ENCODE measurements around the gene PPRC1. TPM values are rescaled to one million over a fixed set of nuclear protein-coding genes. Genes with fewer than 3 reads are reported as not detected.

PPRC1 gene
- total RNA-seq, 2 experiments from 2014 or later, result 61.3 to 74.7 TPM

DNA sequence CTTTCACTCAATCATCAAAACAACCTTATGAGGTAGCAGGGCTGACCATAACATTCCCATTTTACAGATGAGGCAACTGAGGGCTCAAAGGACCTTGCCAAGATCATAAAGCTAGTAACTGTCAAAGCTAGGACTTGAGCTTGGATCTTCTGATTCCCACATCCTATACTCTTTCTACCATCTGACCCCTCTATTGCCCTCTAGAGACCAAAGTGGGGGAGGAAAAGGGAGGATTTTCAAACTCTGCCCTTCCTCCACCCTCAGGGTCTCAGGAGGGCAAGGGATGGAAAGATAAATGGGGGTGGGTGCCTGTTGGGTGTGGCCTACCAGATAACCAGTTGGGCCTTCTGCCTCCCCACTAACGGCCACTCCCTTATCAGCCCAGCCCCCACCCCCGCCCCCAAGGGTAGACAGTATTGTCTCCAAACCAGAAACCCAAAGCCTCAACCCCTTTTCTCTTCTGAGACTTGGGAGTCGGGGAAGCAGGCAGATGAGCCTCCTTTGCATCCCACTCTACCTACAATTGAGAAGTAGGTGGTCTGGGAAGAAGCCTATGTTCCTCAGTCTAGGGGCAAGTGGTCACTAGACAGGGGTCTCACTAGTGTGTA, 20.5 kb upstream of the PPRC1 start:
- H3K27ac Mint-ChIP-seq, result peak overlapping the region; percentile 31
- H3K4me3 Mint-ChIP-seq, result peak overlapping the region; percentile 81
- DNase-seq (no peak), ATAC-seq (no peak)
- no peaks in the 10 kb centered on the region for H3K9me3 Mint-ChIP-seq (ENCODE audit: low read depth)
- ChIA-PET POLR2A (no interaction called here), CTCF (interaction anchor here (0.6 to 1.9 kb wide), 5 partner anchors 18 to 811 kb away, joined by 4 to 10 read pairs (median 4); partner anchors contain the start of gene PPRC1)
- intact Hi-C loops (cut with DNase I, micrococcal nuclease), result loop anchor here in 1 of 2 experiments (10.0 kb wide), 1 partner anchor 418 kb away; the partner anchor contains the start of gene FBXW4
- H3K36me3 Mint-ChIP-seq (ENCODE audit: low read depth), result peaks cover 45% of the 10 kb centered on the region
- no peaks in the 10 kb centered on the region for H3K27me3 Mint-ChIP-seq
- H3K4me1 Mint-ChIP-seq, result peaks cover 38% of the 10 kb centered on the region

DNA sequence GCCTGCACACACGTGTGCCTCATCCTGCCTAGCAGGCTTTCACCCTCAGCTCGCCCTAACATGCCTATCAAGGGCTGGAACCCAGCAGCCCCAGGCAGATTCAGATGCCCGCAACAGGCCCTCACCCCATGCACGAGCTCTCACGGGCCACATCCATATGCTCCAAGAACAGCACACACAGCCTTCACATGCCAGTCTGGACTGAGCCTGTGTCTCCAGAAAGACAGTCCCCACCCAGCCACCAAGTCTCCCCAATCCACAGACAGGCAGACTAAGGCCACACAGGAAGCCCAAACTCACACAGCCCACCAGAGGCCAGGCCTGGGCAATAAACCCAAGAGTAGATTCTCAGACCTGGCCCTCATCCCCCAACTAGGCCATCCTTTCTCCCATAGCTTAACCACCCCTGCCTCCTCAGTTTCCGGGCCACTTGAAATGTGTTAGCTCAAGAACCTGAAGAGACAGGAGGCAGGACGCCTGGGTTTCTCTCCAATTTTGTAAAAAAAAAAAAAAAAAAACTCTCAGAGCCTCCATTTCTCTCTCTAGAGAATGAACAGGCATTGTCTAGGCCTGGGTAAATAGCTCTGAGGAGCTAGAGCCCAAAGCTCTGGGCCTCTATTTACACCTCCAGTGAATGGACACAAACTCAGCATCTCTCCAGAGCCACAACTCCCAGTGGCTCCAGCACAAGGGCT, 19.4 kb upstream of the PPRC1 start:
- Mint-ChIP-seq H3K27me3 (no peaks in the 10 kb centered on the region), H3K27ac (peak overlapping the region; percentile 83), H3K4me3 (peak overlapping the region; percentile 81), H3K36me3 (ENCODE audit: low read depth) (peaks cover 42% of the 10 kb centered on the region), H3K4me1 (peaks cover 49% of the 10 kb centered on the region), H3K9me3 (ENCODE audit: low read depth) (no peaks in the 10 kb centered on the region)
- ChIA-PET CTCF (interaction anchor here (0.6 to 2.2 kb wide), 7 partner anchors 12 to 384 kb away, joined by 3 to 8 read pairs (median 4); no protein-coding TSS in a partner anchor), POLR2A (interaction anchor here (0.6 to 1.2 kb wide), 3 partner anchors 9 to 291 kb away, joined by 4 to 8 read pairs (median 6); no protein-coding TSS in a partner anchor)
- ATAC-seq (no peak), DNase-seq (peak; percentile 45)
- intact Hi-C loops (cut with DNase I, micrococcal nuclease), result loop anchor here in 1 of 2 experiments (1.0 to 10.0 kb wide), 2 partner anchors 330 to 419 kb away; partner anchors contain the start of genes FBXW4 and NPM3

DNA sequence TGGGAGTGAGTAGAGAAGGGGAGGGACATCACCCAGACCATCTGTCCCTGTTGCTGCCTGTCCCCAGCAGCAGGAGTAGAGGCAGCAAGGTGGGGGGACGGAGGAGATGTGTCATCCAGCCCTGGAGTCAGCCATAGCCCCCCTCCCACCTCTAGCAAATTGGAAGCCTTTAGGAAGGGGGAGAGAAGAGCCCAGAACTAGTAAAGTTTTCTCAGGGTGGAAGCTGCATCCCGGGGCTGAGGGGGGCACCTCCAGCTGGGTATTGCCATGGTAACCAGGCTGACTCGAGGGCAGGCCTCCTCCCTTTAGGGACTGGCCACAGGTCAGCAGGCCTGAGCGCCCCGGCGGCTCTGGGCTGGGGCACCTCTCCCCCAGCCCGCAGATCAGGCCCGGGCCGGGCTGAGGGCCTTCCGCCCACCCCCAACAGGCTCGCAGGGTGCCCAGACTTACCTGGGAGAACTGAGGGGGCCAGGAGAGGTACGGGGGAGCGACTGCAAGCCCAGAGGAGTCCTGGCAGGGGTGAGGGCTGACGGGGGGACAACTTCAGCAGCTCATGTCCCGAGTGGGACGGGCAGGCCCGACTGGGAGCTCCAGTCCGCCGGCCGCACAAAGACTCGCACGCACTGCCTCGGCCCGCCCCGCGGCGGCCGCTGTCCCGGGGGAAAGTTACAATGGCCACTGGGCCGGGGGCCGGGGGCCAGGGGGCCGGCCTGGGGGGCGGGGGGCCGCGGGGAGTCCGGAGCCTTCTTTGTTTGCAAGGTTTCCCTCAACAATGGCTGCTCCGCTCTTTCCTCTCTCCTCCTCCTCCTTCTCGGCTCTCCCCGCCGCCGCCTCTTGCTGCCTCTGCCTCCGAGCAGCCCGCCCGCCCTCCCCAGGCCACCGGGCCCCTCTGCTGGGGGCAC, 18.6 kb upstream of the PPRC1 start:
- peaks cover 34% of the 10 kb centered on the region for H3K36me3 Mint-ChIP-seq (ENCODE audit: low read depth)
- no peak for ATAC-seq
- intact Hi-C loops (cut with DNase I, micrococcal nuclease), result loop anchor here in 1 of 2 experiments (1.0 to 10.0 kb wide), 2 partner anchors 331 to 419 kb away; partner anchors contain the start of genes FBXW4 and NPM3
- peaks cover 55% of the 10 kb centered on the region for H3K4me1 Mint-ChIP-seq
- H3K9me3 Mint-ChIP-seq (ENCODE audit: low read depth), result no peaks in the 10 kb centered on the region
- DNase-seq, result peak; percentile 38
- H3K27ac Mint-ChIP-seq, result peak overlapping the region; percentile 97
- no peaks in the 10 kb centered on the region for H3K27me3 Mint-ChIP-seq
- ChIA-PET POLR2A (interaction anchor here (0.6 to 1.5 kb wide), 4 partner anchors 8 to 57 kb away, joined by 3 to 6 read pairs (median 4); partner anchors contain the start of gene NOLC1), CTCF (interaction anchor here (0.6 to 2.2 kb wide), 9 partner anchors 11 to 383 kb away, joined by 3 to 8 read pairs (median 4); no protein-coding TSS in a partner anchor)
- H3K4me3 Mint-ChIP-seq, result peak overlapping the region; percentile 81

GRCh38 chr10:102114861-102115618, 17.8 kb upstream of the PPRC1 start:
- ATAC-seq (peak; percentile 60), DNase-seq (peak; percentile 95)
- intact Hi-C loops (cut with DNase I, micrococcal nuclease), result loop anchor here (1.0 to 10.0 kb wide), 7 partner anchors 37 to 763 kb away; partner anchors contain the start of genes ACTR1A (in 1 of the 2), BTRC (in 1 of the 2), FBXW4 (in 1 of the 2) and HPS6 (in 1 of the 2)
- ChIA-PET CTCF (interaction anchor here (1.1 to 2.2 kb wide), 4 partner anchors 14 to 279 kb away, joined by 3 to 8 read pairs (median 5); no protein-coding TSS in a partner anchor), POLR2A (interaction anchor here (0.5 to 1.5 kb wide), 6 partner anchors 13 to 42 kb away, joined by 3 to 6 read pairs (median 3); partner anchors contain the start of genes NOLC1 and PPRC1)
- H3K4me3 Mint-ChIP-seq, result peak overlapping the region; percentile 81
- no peaks in the 10 kb centered on the region for H3K27me3 Mint-ChIP-seq
- H3K4me1 Mint-ChIP-seq, result peaks cover 55% of the 10 kb centered on the region
- H3K27ac Mint-ChIP-seq, result peak overlapping the region; percentile 97
- H3K9me3 Mint-ChIP-seq (ENCODE audit: low read depth), result no peaks in the 10 kb centered on the region
- H3K36me3 Mint-ChIP-seq (ENCODE audit: low read depth), result peaks cover 26% of the 10 kb centered on the region

- peak overlapping the region; percentile 97 for H3K27ac Mint-ChIP-seq
- no peaks in the 10 kb centered on the region for H3K27me3 Mint-ChIP-seq
- peaks cover 19% of the 10 kb centered on the region for H3K36me3 Mint-ChIP-seq (ENCODE audit: low read depth)
- POLR2A ChIA-PET, result no interaction called here
- peak overlapping the region; percentile 81 for H3K4me3 Mint-ChIP-seq
- intact Hi-C loops (cut with DNase I, micrococcal nuclease), result loop anchor here (1.0 to 10.0 kb wide), 9 partner anchors 37 to 763 kb away; partner anchors contain the start of genes HPS6 (in 2 of the 2), ACTR1A (in 1 of the 2), BTRC (in 1 of the 2) and FBXW4 (in 1 of the 2)
- peaks cover 56% of the 10 kb centered on the region for H3K4me1 Mint-ChIP-seq
- no peak for DNase-seq
- H3K9me3 Mint-ChIP-seq (ENCODE audit: low read depth), result no peaks in the 10 kb centered on the region
- no peak for ATAC-seq
- CTCF ChIA-PET, result no interaction called here
These were observed 17.1 kb upstream of the PPRC1 start for GRCh38 chr10:102115775-102116174.

DNA sequence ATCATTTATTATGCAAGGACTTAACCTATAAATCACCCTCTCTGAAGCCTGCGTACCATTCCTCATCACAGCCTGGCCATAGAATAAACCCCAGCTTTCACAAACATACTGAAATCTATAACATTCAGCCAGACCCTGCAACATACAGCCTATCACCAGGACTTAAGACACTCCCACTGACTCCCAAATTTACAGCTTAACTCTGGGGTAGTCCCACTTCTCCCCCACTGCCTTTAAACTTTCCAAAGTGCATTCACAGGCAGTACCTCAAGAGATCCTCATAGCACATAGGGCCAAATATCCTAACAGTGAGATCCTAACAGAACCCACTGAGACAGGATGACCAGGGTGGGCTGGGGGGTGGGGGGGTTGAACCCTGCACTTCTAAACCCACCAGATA, 16.2 kb upstream of the PPRC1 start:
- H3K4me1 Mint-ChIP-seq, result peaks cover 65% of the 10 kb centered on the region
- ChIA-PET CTCF (interaction anchor here (0.5 to 3.5 kb wide), 2 partner anchors 16 to 44 kb away, joined by 3 to 13 read pairs; partner anchors contain the start of gene PPRC1), POLR2A (no interaction called here)
- peak overlapping the region; percentile 97 for H3K27ac Mint-ChIP-seq
- H3K27me3 Mint-ChIP-seq, result no peaks in the 10 kb centered on the region
- intact Hi-C loops (cut with DNase I, micrococcal nuclease), result loop anchor here (1.0 to 10.0 kb wide), 8 partner anchors 52 to 764 kb away; partner anchors contain the start of genes OGA (in 2 of the 2), ACTR1A (in 1 of the 2), BTRC (in 1 of the 2) and FBXW4 (in 1 of the 2)
- ATAC-seq (no peak), DNase-seq (no peak)
- H3K4me3 Mint-ChIP-seq, result peak overlapping the region; percentile 17
- no peaks in the 10 kb centered on the region for H3K9me3 Mint-ChIP-seq (ENCODE audit: low read depth)
- peaks cover 10% of the 10 kb centered on the region for H3K36me3 Mint-ChIP-seq (ENCODE audit: low read depth)

- CTCF ChIA-PET, result interaction anchor here (0.5 to 3.5 kb wide), 3 partner anchors 10 to 26 kb away, joined by 3 to 13 read pairs (median 5); partner anchors contain the start of gene PPRC1
- POLR2A ChIA-PET, result interaction anchor here (0.6 kb wide), 1 partner anchor 37 kb away, joined by 3 read pairs; no protein-coding TSS in a partner anchor
- peak; percentile 54 for ATAC-seq
- Mint-ChIP-seq H3K27me3 (no peaks in the 10 kb centered on the region), H3K36me3 (ENCODE audit: low read depth) (peaks cover 8% of the 10 kb centered on the region), H3K4me1 (peaks cover 65% of the 10 kb centered on the region), H3K9me3 (ENCODE audit: low read depth) (no peaks in the 10 kb centered on the region), H3K4me3 (peak overlapping the region; percentile 81), H3K27ac (peak overlapping the region; percentile 97)
- peak; percentile 85 for DNase-seq
- intact Hi-C loops (cut with DNase I, micrococcal nuclease), result loop anchor here (1.0 to 10.0 kb wide), 9 partner anchors 53 to 765 kb away; partner anchors contain the start of genes OGA (in 2 of the 2), ACTR1A (in 1 of the 2), BTRC (in 1 of the 2) and FBXW4 (in 1 of the 2)
These were observed 15.3 kb upstream of the PPRC1 start for GRCh38 chr10:102117391-102118159.

DNA sequence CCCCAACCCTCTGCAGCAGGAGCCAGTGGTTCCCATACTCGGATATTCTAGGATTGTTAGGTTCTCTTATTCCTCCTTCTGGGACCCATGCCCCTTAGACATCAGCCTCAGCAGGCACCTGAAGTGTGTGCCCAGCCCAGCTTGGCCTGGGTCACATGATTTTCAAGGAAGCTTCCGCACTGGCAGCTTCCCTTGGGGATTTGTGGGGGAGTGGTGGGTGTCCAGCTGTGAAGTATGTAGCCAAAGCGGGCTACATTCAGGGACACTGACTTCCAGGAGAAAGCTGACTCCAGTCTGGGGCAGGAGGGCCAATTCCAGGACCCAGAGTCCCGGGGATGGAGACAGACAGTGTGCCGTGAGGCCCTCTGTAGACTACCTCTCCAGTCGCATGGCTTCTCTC, 14.0 kb upstream of the PPRC1 start:
- H3K4me1 Mint-ChIP-seq, result peaks cover 55% of the 10 kb centered on the region
- H3K27ac Mint-ChIP-seq, result peak overlapping the region; percentile 97
- POLR2A ChIA-PET, result interaction anchor here (0.5 to 1.0 kb wide), 6 partner anchors 15 to 301 kb away, joined by 3 to 12 read pairs (median 3); partner anchors contain the start of gene OGA
- peak overlapping the region; percentile 81 for H3K4me3 Mint-ChIP-seq
- CTCF ChIA-PET, result interaction anchor here (0.6 to 3.5 kb wide), 8 partner anchors 10 to 475 kb away, joined by 3 to 13 read pairs (median 3); partner anchors contain the start of genes NOLC1 and PPRC1
- ATAC-seq, result no peak
- DNase-seq, result peak; percentile 44
- intact Hi-C loops (cut with DNase I, micrococcal nuclease), result loop anchor here (1.0 to 10.0 kb wide), 7 partner anchors 275 to 767 kb away; partner anchors contain the start of genes ACTR1A (in 1 of the 2), BTRC (in 1 of the 2), FBXW4 (in 1 of the 2) and OGA (in 1 of the 2)
- H3K9me3 Mint-ChIP-seq (ENCODE audit: low read depth), result no peaks in the 10 kb centered on the region
- H3K36me3 Mint-ChIP-seq (ENCODE audit: low read depth), result no peaks in the 10 kb centered on the region
- H3K27me3 Mint-ChIP-seq, result no peaks in the 10 kb centered on the region
